ENCODE measurements around the gene FAF1.

Gene FAF1

DNA sequence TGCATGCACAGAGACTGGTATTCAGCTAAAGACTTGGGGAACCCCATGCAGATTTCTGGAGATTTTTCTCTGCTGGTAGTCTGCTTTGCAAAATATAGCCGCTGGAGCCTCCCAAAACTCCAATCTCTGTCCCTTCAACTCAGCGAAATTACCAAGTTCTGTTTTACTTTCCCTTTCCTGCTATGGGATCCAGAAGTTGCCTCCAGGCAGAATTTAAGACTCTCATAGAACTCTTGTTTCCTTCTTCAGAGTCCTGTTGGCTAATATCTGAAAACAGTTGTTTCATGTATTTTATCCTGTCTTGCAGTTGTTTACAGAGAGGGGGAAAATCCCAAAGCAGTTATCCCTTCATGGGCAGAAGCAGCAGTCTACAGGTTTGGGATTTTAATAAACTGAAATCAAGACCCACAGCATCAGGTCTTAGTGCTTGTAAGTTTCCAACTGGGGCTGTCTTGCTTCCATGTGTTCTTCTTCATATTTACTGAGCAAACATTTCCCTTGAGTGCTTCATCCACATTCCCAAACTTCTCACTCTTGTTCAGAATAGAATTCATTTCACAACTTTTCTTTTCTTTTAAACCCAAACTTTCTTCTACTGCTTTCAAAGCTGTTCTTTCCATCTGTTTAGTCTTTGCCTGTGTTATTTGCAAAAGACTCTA lies 315.5 kb downstream of the FAF1 start:
- no peak for DNase-seq

DNA sequence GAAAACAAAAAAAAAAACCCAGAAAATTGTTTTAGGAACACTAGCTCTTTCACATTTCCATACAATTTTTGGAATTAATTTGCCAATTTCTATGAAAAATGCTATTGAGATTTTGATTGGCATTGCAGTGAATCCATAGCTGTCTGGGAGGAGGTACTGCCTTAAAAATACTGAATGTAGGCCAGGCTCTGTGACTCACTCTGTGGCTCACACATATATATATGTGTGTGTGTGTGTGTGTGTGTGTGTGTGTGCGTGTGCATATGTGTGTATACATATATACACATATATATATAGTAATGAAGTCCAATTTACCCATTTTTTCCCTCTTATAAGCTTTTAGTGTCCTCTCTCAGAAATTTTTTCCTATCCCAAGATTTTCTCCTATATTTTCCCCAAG lies 322.6 kb downstream of the FAF1 start:
- DNase-seq, result no peak

DNA sequence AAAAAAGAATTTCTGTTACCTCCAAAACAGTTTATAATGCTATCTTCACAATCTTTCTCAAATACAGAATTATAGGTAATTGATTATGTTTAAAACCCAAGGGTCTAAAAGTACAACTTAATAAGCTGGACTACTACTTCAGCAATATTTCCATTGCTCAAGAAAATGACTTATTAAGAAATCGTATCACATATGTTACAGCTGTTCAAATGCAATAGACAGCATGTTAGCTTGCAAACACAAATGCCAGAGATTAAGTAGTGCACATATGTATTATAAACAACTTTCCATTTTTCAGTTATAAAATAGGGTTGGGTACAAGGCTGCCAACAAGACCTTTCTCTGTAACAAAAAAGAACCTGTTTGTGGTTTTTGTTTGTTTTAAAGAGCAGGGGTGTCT lies 325.8 kb downstream of the FAF1 start:
- no peak for DNase-seq

DNA sequence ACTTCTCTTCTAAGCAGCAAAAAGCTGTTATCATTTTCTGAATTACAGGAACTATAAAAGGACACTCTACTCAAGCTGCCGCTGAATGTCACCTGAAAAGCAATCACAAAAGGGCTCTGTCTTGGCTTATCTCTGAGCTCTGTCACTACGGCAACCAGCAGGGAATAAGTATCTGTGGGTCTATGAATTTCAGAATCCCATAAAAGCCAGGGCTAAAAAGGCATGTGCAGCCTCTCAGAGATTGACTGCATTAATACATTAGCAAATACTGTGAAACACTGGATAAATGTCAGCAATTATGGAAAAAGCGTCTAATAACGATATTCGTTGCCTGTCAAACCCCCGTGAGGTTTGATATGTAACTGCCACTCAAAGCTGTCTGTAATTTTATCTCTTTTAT lies 326.6 kb downstream of the FAF1 start:
- DNase-seq, result peak in 3 of 51 donors; percentile 6 to 71 (median 12)

DNA sequence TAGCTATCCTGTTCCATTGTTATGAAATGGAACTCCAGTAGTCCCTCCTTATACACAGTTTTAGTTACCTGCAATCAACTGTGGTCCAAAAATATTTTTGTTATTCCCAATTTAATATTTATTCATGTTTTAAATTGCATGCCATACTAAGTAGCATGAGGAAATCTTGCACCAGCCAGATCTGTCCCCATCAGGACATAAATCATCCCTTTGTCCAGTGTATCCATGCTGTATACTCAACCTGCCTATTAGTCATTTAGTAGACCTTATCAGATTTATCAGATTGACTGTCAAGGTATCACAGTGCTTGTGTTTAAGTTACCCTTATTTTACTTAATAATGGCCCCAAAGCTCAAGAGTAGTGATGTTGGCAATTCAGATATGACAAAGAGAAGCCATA lies 328.9 kb downstream of the FAF1 start:
- no peak for DNase-seq

DNA sequence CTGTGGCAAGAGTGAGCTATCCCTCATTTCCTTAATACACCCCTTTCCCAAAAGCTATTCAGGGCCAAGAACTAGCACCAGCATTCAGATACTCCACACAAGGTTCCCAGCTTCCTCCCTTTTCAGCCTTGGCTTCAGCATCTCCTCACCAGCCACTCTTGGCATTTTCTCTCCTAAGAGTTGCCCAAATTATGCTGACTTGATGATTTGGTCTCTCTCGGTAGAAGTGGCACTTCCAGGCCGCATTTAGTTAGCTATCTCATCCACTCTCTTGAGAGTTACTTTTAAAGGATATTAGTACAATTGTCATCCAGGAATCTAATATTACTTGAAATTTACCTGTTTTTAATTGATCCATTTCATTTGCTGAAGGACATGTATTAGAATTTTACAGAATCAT lies 337.8 kb downstream of the FAF1 start:
- DNase-seq, result no peak

DNA sequence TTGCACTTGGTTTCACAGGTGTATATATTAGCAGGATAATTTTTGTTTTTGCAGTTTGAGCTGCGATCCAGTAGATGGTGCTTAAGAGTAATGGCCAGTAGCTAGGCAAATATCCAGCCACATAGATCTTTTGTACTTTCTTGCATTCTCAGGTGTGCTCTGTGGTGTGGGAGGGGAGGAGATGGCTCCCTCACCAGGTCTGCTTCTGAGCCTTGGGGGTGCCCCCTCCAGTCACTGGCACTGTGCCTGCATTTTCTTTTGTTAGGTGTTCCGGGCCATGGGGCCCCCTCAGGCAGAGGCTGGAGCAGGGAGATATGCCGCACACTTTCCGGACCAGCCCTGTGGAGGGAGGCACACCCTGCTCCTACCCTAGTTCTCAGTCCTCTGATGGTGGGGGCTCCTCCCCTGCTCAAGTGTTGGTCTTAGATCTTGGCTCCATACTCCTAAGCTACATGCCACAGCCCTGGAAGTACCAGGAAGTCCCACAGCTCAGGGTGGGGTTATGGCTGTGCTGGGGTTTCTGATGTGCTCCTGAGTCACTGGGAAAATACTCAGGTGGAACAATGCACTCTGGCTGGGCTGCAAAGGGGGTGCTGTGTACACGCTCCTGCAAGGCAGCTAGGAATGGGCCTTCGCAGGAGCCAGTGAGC lies 339.3 kb downstream of the FAF1 start:
- peak in 1 of 51 donors; percentile 2 for DNase-seq

DNA sequence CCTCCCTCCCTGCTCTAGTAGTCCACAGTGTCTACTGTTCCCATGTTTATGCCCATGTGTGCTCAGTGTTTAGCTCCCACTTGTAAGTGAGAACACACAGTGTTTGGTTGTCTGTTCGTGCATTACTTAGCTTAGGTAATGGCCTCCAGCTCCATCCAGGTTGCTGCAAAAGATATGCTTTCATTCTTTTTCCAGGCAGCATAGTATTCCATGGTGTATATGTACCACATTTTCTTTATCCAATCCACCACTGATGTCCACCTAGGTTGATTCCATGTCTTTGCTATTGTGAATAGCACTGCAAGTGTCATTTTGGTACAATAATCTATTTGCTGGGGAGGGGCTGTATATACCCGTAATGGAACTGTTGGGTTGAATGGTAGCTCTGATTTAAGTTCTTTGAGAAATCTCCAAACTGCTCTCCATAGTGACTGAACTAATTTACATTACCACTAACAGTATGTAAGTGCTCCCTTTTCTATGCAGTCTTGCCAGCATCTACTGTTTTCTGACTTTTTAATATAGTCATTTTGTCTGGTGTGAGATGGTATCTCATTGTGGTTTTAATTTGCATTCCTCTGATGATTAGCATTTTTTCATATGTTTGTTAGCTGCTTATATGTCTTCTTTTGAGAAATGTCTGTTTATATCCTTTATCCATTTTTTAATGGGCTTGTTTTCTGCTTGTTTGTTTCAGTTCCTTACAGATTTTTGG lies 344.9 kb downstream of the FAF1 start:
- DNase-seq, result no peak

DNA sequence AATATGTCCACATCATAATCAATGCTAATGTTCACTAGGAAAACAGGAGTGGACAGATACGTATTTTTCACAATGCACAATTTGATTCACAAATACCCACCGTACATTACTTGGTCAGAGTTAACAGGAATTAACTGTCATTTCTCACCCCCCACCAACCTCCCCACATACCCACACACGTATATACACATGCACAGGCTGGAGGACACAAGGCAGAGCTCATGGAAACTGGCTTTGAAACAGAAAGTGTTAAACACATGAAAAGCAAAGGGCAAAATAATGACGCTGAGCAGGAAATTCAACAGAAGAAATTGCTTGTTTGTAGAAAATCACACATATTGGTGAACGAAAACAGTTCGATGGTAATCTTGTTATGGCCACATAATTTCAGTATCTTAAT lies 348.4 kb downstream of the FAF1 start:
- peak in 1 of 51 donors; percentile 14 for DNase-seq

DNA sequence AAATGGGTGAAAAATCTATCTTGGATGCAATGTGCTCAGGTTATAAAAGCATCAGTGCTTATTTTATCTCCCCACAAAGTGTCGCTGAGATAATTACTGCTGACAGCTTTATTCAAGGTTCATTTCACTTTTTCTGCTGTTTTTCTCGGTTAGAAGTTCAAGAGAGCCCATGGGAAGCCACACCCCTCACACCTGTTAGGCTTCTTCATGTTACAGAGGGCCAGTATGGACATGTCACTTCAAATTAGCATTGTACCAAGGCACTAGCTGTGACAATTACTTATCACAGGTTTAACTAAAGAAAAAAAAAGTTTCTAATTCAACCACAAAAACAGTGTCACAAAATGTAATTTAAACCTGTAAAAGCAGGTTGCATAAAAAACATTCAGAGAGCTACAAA lies 349.5 kb downstream of the FAF1 start:
- no peak for DNase-seq

DNA sequence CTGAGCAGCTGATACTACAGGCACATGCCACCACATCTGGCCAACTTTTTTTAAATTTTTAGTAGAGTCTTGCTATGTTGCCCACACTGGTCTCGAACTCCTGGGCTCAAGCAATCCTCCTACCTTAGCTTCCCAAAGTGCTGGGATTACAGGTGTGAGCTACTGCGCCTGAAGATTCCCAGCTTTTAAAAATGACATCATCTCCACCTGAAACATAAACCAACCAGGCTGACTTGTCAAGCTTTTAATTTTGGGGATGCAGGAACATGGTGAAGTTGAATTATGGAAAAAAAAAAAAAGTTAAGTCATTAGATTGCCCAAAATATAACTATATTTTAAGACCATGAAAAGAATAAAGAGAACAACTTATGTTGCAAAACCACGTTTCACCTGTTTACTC lies 350.6 kb downstream of the FAF1 start:
- no peak for DNase-seq

DNA sequence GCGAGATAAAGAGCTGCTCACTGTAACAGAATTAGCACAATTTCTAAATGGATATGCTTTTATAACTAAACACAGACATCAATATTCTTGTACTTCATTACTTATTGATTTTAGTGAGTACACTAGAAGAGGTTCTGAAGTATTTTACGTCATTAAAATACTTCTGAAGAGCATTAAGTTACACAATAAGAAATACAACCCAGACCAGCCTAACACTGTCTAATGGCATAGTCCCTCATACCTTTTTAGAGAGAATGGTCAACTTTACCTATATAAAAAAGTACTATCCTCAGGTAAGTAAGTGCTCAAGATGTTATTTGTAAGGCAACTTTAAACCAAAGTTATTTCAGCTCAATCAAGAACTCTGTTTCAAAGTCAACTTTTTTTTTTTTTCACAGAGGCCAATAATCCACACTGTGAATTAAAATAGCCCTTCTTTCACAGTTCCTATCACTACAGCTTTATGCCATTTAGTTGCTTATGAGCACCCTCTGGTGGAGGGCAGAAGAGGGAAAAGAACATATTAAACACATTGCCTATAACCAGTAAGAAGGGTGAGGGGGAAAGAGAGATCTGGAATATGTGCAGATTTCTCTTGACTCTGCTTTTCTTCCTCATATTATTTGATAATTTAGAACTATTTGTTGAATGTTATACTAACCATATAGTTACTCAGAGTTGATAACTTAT lies 354.7 kb downstream of the FAF1 start:
- peak in 1 of 51 donors; percentile 1 for DNase-seq

DNA sequence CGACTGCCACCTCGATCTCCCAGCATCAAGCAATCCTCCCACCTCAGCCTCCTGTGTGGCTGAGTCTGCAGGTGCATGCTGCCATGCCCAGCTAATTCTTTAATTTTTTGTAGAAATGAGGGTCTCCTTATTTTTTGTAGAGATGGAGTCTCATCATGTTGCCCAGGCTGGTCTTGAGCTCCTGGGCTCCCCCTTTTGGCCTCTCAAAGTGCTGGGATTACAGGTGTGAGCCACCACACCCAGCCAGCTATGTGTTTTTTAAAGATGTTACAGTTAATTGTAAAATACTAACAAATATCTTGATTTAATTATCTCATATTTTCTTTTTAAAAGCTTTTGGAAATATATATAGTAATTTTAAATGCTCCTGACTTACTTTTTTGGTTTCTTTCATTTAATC lies 355.5 kb downstream of the FAF1 start:
- DNase-seq, result no peak

DNA sequence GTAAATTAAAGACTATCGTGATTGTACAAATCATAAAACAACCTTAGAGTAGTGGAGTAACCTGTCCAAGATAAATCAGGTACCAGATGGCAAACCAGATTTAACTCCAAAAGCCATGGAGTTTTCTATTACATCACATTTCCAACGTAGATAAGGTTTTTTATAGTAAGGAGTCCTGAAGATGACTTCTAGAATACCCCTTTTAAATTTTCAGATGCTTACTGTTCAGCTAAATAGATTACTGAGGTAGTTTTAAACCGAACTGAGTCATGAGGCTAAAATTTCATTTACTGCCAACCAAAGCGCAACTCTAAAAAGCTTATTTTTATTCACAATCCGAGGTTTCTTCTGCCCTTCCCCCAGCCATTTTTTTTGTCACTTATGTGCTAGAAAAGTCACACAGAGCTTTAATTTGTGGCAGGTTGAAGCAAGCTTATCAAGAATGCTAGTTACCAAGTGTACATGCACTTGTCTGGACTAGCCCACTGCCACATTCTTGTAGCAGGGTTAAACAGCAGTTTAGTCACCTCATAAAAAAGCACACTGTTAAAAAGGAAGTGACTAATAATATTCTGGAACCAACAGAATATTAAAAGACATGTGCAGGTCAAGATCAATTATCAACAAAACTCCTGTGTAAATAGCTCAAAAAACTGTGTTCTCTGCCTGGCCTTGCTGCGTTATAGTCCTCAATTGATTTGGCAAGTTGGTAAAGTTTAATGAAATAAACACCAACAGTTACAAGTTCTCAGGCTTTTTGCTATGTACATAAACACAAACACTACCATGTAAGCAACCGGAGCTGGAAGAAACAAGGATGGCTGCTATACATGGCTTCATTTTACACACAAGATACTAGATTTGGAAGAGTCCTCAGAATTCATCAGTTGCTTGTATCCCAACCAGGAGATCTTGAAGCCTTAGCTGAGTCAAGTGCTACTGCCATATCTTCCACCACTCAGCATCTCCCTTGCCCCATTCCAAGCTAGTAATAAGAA lies 356.5 kb downstream of the FAF1 start:
- no peak for DNase-seq

DNA sequence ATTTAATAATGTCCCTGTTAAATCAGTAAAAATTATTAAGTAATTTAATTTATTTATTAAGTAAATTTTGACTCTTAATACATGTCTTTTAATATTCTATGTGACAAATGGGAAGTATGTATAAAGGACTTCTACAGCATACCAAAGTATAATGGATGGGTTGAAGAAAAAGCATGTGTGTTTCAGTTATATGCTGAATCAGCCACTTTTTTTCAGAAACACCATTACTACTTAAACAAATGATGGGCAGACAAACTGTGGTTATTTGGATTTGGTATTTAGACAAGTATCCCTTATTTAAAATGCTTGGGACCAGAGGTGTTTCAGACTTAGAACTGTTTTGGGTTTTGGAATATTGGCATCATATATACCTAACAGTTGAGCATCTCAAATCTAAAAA lies 360.5 kb downstream of the FAF1 start:
- no peak for DNase-seq

DNA sequence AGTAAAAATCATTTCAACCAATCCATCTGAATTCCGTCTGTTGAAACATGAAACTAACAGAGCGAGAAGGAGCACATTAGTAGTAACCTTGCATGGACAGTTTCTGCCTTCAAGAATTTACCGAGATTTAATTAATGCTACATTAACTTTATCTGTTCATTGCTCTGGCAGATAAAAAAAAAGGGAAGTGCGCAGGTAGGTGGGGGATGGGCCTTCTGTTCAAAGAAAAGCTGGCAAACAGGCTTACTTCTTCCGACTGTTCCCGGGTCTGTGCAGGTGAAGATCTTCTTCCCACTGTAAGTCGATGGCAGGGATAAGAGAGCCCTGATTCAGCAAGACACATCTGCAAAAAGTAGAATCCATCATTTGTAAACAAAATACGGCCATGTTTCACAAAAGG lies 364.2 kb downstream of the FAF1 start:
- no peak for DNase-seq

DNA sequence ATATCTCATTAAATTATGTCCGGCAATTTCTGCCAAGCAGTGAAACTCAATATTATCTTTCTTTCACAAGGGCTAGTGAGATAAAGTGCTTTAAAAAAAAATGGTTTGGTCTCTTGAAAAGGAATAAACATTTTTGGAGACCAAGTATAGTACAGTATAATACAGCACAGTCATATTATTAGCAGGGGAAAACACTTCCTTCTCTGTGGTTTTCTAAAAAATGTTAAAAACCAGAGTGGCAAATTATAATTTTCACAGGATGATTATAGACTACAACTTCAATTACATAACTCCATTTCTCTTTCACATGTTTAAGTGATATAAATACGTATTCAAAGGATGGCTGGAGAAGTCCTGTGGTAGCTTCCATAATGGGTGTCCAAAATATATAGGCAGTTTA lies 366.6 kb downstream of the FAF1 start:
- no peak for DNase-seq

DNA sequence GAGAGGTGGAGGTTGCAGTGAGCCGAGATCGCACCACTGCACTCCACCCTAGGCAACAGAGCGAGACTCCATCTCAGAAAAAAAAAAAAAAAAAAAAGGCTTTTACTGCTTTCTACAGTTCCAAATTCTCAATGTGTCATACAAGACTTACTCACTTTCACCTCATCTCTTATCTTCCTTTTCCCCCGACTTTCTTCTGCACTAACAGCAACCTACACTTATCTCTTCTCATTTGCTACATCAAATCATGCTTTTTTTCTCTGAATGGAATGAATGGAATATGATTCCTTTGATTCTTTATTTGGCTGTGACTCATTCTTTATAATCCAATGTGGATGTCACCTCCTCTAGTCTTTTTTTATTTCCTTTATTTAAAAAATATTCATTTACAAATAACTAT lies 368.5 kb downstream of the FAF1 start:
- DNase-seq, result no peak

DNA sequence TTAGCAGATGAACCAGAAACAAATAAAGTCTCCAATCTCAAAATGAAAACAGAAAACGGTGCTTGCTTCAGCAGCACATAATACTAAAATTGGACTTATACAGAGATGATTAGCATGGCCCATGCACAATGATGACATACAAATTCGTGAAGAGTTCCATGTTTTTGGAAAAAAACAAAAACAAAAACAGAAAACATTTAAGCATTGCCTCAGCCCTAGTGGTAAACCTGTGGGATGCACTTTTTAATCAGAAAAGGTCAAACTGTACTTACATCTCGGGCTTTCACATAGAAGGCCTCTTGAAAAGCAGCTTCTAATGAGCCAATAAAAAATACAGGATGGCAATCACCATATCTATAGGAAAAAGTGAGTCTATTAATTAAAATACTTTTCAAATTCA lies 377.7 kb downstream of the FAF1 start:
- no peak for DNase-seq

DNA sequence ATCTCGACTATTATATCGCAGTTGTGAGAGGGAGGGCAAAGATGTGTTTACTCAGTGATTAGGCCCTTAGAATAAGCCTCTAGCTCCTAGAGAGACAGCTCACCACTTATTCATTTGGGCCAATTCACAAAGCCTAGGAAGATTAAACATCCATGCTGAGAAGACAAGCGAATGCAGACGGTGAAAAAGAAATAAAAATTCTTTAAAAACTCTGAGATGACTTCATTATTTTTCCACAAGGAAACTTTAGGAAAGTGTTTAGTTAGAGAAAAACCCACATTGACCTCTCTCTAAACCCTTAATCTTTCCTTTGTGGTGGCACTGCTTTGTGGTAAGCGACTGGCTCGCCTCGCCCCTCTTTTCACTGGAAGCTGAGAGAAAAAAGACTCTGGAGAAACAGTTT lies 390.0 kb downstream of the FAF1 start:
- peak in 1 of 51 donors; percentile 1 for DNase-seq

DNA sequence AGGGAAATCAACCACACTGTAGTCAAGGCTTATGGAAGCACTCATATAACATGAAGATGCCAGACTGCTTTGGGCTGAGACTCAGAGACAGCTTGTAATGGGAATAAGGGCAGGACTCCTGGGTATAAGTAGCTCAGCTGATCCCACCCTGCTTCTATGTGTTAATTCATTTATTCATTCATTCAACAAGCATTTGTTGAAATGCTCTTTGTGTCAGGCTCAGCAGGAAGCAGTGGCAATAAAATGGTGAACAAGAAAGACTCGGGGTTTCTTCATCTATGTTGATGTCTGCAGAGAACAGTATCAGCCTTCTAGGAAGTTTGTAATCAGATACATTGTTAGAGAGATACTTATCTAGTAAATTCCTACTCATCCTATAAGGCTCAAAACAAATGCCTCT lies 391.3 kb downstream of the FAF1 start:
- DNase-seq, result no peak

Data from hypothalamus (tissue), 51 donors.